ENCODE measurements around the gene TMEM184B. TPM values are rescaled to one million over a fixed set of nuclear protein-coding genes. Genes with fewer than 3 reads are reported as not detected.

The TMEM184B gene
- total and polyA plus RNA-seq, 5 donors from 2014 or later, result 7.2 to 31.3 (median 7.8) TPM

GRCh38 chr22:38233427-38233826 lies 39.4 kb downstream of the TMEM184B start:
- Mint-ChIP-seq H3K27ac (no peak overlapping the region), H3K4me1 (peaks cover 0 to 5% (median 3%) of the 10 kb centered on the region in 4 donors), H3K4me3 (no peak overlapping the region), H3K27me3 (no peaks in the 10 kb centered on the region), H3K9me3 (no peaks in the 10 kb centered on the region), H3K36me3 (peaks cover 36% of the 10 kb centered on the region)
- Histone ChIP-seq H3K9me3 (ENCODE audit: control insufficient read depth in 2 of 2, low read length in 2 of 2) (no peaks in the 10 kb centered on the region), H3K4me3 (ENCODE audit: low read depth, low read length) (no peak overlapping the region), H3K27ac (ENCODE audit: insufficient read depth, low read length, poor library complexity, severe bottlenecking) (no peak overlapping the region), H3K36me3 (ENCODE audit: control insufficient read depth, insufficient read depth, low read length) (peaks cover 13% of the 10 kb centered on the region), H3K27me3 (ENCODE audit: control insufficient read depth, insufficient read depth, low read length) (no peaks in the 10 kb centered on the region), H3K4me1 (ENCODE audit: control insufficient read depth, insufficient read depth, low read length, poor library complexity, severe bottlenecking) (no peaks in the 10 kb centered on the region)
- ATAC-seq (ENCODE audit: low read depth in 2 of 2) (no peak), DNase-seq (no peak)

- peaks cover 36% of the 10 kb centered on the region for H3K36me3 Mint-ChIP-seq
- DNase-seq (no peak), ATAC-seq (ENCODE audit: low read depth in 2 of 2) (no peak)
- Histone ChIP-seq H3K27ac (ENCODE audit: insufficient read depth, low read length, poor library complexity, severe bottlenecking) (no peak overlapping the region), H3K27me3 (ENCODE audit: control insufficient read depth, insufficient read depth, low read length) (no peaks in the 10 kb centered on the region), H3K4me1 (ENCODE audit: control insufficient read depth, insufficient read depth, low read length, poor library complexity, severe bottlenecking) (no peaks in the 10 kb centered on the region), H3K36me3 (ENCODE audit: control insufficient read depth, insufficient read depth, low read length) (peaks cover 13% of the 10 kb centered on the region), H3K4me3 (ENCODE audit: low read depth, low read length) (no peak overlapping the region), H3K9me3 (ENCODE audit: control insufficient read depth in 2 of 2, low read length in 2 of 2) (no peaks in the 10 kb centered on the region)
- no peaks in the 10 kb centered on the region for H3K27me3 Mint-ChIP-seq
- no peak overlapping the region for H3K4me3 Mint-ChIP-seq
- H3K9me3 Mint-ChIP-seq, result no peaks in the 10 kb centered on the region
- no peak overlapping the region for H3K27ac Mint-ChIP-seq
- peaks cover 0 to 5% (median 3%) of the 10 kb centered on the region in 4 donors for H3K4me1 Mint-ChIP-seq
Observed at GRCh38 chr22:38232196-38232595, 40.6 kb downstream of the TMEM184B start.

GRCh38 chr22:38230916-38231315 lies 41.9 kb downstream of the TMEM184B start:
- Mint-ChIP-seq H3K27ac (peak overlapping the region in 1 of 3 donors; percentile 20), H3K4me1 (peaks cover 0 to 5% (median 3%) of the 10 kb centered on the region in 4 donors), H3K36me3 (peaks cover 29% of the 10 kb centered on the region), H3K27me3 (no peaks in the 10 kb centered on the region), H3K4me3 (no peak overlapping the region), H3K9me3 (no peaks in the 10 kb centered on the region)
- ATAC-seq (ENCODE audit: low read depth in 2 of 2) (no peak), DNase-seq (no peak)
- no peaks in the 10 kb centered on the region for H3K9me3 ChIP-seq (ENCODE audit: control insufficient read depth in 2 of 2, low read length in 2 of 2)
- no peak overlapping the region for H3K4me3 ChIP-seq (ENCODE audit: low read depth, low read length)
- peaks cover 13% of the 10 kb centered on the region for H3K36me3 ChIP-seq (ENCODE audit: control insufficient read depth, insufficient read depth, low read length)
- no peaks in the 10 kb centered on the region for H3K27me3 ChIP-seq (ENCODE audit: control insufficient read depth, insufficient read depth, low read length)
- no peaks in the 10 kb centered on the region for H3K4me1 ChIP-seq (ENCODE audit: control insufficient read depth, insufficient read depth, low read length, poor library complexity, severe bottlenecking)
- no peak overlapping the region for H3K27ac ChIP-seq (ENCODE audit: insufficient read depth, low read length, poor library complexity, severe bottlenecking)

- H3K9me3 Mint-ChIP-seq, result no peaks in the 10 kb centered on the region
- peaks cover 28% of the 10 kb centered on the region for H3K36me3 Mint-ChIP-seq
- Histone ChIP-seq H3K27ac (ENCODE audit: insufficient read depth, low read length, poor library complexity, severe bottlenecking) (no peak overlapping the region), H3K27me3 (ENCODE audit: control insufficient read depth, insufficient read depth, low read length) (no peaks in the 10 kb centered on the region), H3K4me3 (ENCODE audit: low read depth, low read length) (no peak overlapping the region), H3K4me1 (ENCODE audit: control insufficient read depth, insufficient read depth, low read length, poor library complexity, severe bottlenecking) (no peaks in the 10 kb centered on the region), H3K9me3 (ENCODE audit: control insufficient read depth in 2 of 2, low read length in 2 of 2) (no peaks in the 10 kb centered on the region), H3K36me3 (ENCODE audit: control insufficient read depth, insufficient read depth, low read length) (peaks cover 15% of the 10 kb centered on the region)
- no peak overlapping the region for H3K27ac Mint-ChIP-seq
- no peaks in the 10 kb centered on the region for H3K27me3 Mint-ChIP-seq
- H3K4me1 Mint-ChIP-seq, result peaks cover 0 to 5% (median 3%) of the 10 kb centered on the region in 4 donors
- DNase-seq, result peak in 2 of 3 donors; percentile 39 to 45
- ATAC-seq (ENCODE audit: low read depth in 2 of 2), result peak in 1 of 2 donors; percentile 18
- no peak overlapping the region for H3K4me3 Mint-ChIP-seq
Observed at GRCh38 chr22:38230108-38230825, 42.5 kb downstream of the TMEM184B start.

GRCh38 chr22:38228873-38229740 lies 43.7 kb downstream of the TMEM184B start:
- Histone ChIP-seq H3K4me1 (ENCODE audit: control insufficient read depth, insufficient read depth, low read length, poor library complexity, severe bottlenecking) (no peaks in the 10 kb centered on the region), H3K27ac (ENCODE audit: insufficient read depth, low read length, poor library complexity, severe bottlenecking) (no peak overlapping the region), H3K27me3 (ENCODE audit: control insufficient read depth, insufficient read depth, low read length) (no peaks in the 10 kb centered on the region), H3K4me3 (ENCODE audit: low read depth, low read length) (no peak overlapping the region), H3K36me3 (ENCODE audit: control insufficient read depth, insufficient read depth, low read length) (peaks cover 15% of the 10 kb centered on the region), H3K9me3 (ENCODE audit: control insufficient read depth in 2 of 2, low read length in 2 of 2) (no peaks in the 10 kb centered on the region)
- Mint-ChIP-seq H3K4me1 (peaks cover 0 to 5% (median 3%) of the 10 kb centered on the region in 4 donors), H3K27ac (peak overlapping the region in 1 of 3 donors; percentile 52), H3K4me3 (no peak overlapping the region), H3K27me3 (no peaks in the 10 kb centered on the region), H3K9me3 (no peaks in the 10 kb centered on the region), H3K36me3 (peaks cover 23% of the 10 kb centered on the region)
- DNase-seq (no peak), ATAC-seq (ENCODE audit: low read depth in 2 of 2) (peak in 1 of 2 donors; percentile 22)

- Histone ChIP-seq H3K36me3 (ENCODE audit: control insufficient read depth, insufficient read depth, low read length) (peaks cover 13% of the 10 kb centered on the region), H3K27ac (ENCODE audit: insufficient read depth, low read length, poor library complexity, severe bottlenecking) (no peak overlapping the region), H3K9me3 (ENCODE audit: control insufficient read depth in 2 of 2, low read length in 2 of 2) (no peaks in the 10 kb centered on the region), H3K4me3 (ENCODE audit: low read depth, low read length) (no peak overlapping the region), H3K27me3 (ENCODE audit: control insufficient read depth, insufficient read depth, low read length) (no peaks in the 10 kb centered on the region), H3K4me1 (ENCODE audit: control insufficient read depth, insufficient read depth, low read length, poor library complexity, severe bottlenecking) (no peaks in the 10 kb centered on the region)
- Mint-ChIP-seq H3K9me3 (no peaks in the 10 kb centered on the region), H3K36me3 (peaks cover 22% of the 10 kb centered on the region), H3K4me1 (peaks cover 0 to 5% (median 4%) of the 10 kb centered on the region in 4 donors), H3K27me3 (no peaks in the 10 kb centered on the region), H3K4me3 (no peak overlapping the region), H3K27ac (peak overlapping the region in 1 of 3 donors; percentile 52)
- ATAC-seq (ENCODE audit: low read depth in 2 of 2) (no peak), DNase-seq (no peak)
Observed at GRCh38 chr22:38228326-38228872, 44.4 kb downstream of the TMEM184B start.

- Histone ChIP-seq H3K27ac (ENCODE audit: insufficient read depth, low read length, poor library complexity, severe bottlenecking) (no peak overlapping the region), H3K27me3 (ENCODE audit: control insufficient read depth, insufficient read depth, low read length) (no peaks in the 10 kb centered on the region), H3K4me3 (ENCODE audit: low read depth, low read length) (no peak overlapping the region), H3K36me3 (ENCODE audit: control insufficient read depth, insufficient read depth, low read length) (peaks cover 12% of the 10 kb centered on the region), H3K4me1 (ENCODE audit: control insufficient read depth, insufficient read depth, low read length, poor library complexity, severe bottlenecking) (no peaks in the 10 kb centered on the region), H3K9me3 (ENCODE audit: control insufficient read depth in 2 of 2, low read length in 2 of 2) (no peaks in the 10 kb centered on the region)
- peaks cover 24% of the 10 kb centered on the region for H3K36me3 Mint-ChIP-seq
- DNase-seq (no peak), ATAC-seq (ENCODE audit: low read depth in 2 of 2) (no peak)
- H3K9me3 Mint-ChIP-seq, result no peaks in the 10 kb centered on the region
- peaks cover 0 to 5% (median 4%) of the 10 kb centered on the region in 4 donors for H3K4me1 Mint-ChIP-seq
- H3K4me3 Mint-ChIP-seq, result no peak overlapping the region
- no peaks in the 10 kb centered on the region for H3K27me3 Mint-ChIP-seq
- H3K27ac Mint-ChIP-seq, result no peak overlapping the region
Observed at GRCh38 chr22:38226853-38227649, 45.8 kb downstream of the TMEM184B start.

All from CD4-positive, CD25-positive, alpha-beta regulatory T cell (primary cell).